ENCODE measurements around the gene ITGBL1. TPM values are rescaled to one million over a fixed set of nuclear protein-coding genes. Genes with fewer than 3 reads are reported as not detected.

Gene ITGBL1
- 10.7 and 16.3 TPM in 2 replicates for total RNA-seq

GRCh38 chr13:101452519-101453485, at the start of gene ITGBL1:
TSS of gene ITGBL1 (plus strand) at chr13:101452675. CDS start at chr13:101452834, 159 bp downstream.

GRCh38 chr13:101416181-101417042, 36.1 kb upstream of the ITGBL1 start, which contains the start of gene NALCN:
TSS of gene NALCN (minus strand) at chr13:101416508. CDS start at chr13:101399126, 17,382 bp downstream.

Other genes with a start within 250 kb of the ITGBL1 start
- gene NALCN, start 36.2 kb upstream of the ITGBL1 start, total RNA-seq: 30.2 and 36.4 TPM in 2 replicates